ENCODE data around the gene WASF3. TPM values are rescaled to one million over a fixed set of nuclear protein-coding genes. Genes with fewer than 3 reads are reported as not detected.

Gene WASF3
- total RNA-seq, 1 experiment from 2014 or later, result 2.6 TPM

DNA sequence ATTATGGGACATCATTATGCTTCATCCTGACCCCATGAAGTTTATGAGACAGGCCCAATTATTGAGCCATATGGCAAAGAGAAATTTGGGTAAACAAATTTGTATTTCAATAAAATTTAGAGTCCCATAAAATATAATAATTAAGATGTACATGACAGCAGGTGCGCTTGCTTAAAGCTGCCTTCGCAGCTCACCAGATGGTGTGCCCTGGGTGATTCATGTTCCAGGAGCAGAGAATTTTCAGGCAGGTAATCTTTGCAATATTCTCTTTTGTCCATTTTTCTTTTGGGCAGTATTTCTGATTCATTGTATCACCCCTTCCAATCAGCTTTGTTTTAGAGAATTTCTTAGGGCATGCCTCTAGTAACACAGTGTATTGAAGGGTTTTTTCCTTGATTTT lies 39.5 kb upstream of the WASF3 start:
- Histone ChIP-seq H3K4me3 (ENCODE audit: low read length) (no peak overlapping the region), H3K4me1 (ENCODE audit: insufficient read depth, low read length) (no peaks in the 10 kb centered on the region), H2AFZ (ENCODE audit: low read length) (no peak overlapping the region), H3K4me2 (ENCODE audit: low read length) (no peak overlapping the region), H3K9me3 (ENCODE audit: low read length) (no peaks in the 10 kb centered on the region), H3K9ac (ENCODE audit: low read length) (no peak overlapping the region), H3K27ac (ENCODE audit: low read length) (no peak overlapping the region), H3K79me2 (ENCODE audit: low read length) (no peaks in the 10 kb centered on the region), H3K36me3 (ENCODE audit: low read depth, low read length) (no peaks in the 10 kb centered on the region), H4K20me1 (ENCODE audit: low read length) (no peaks in the 10 kb centered on the region), H3K27me3 (ENCODE audit: low read length) (peaks cover 42% of the 10 kb centered on the region), H3F3A (ENCODE audit: low read length, unreplicated experiment) (no peaks in the 10 kb centered on the region), H3K9me2 (replicated peaks; ENCODE audit: low read length) (no peaks in the 10 kb centered on the region)
- DNase-seq (no peak), ATAC-seq (no peak)
- CTCF ChIA-PET, result no interaction called here
- intact Hi-C loops (cut with micrococcal nuclease), result no loop called here
- TF ChIP-seq, protein P1, sequence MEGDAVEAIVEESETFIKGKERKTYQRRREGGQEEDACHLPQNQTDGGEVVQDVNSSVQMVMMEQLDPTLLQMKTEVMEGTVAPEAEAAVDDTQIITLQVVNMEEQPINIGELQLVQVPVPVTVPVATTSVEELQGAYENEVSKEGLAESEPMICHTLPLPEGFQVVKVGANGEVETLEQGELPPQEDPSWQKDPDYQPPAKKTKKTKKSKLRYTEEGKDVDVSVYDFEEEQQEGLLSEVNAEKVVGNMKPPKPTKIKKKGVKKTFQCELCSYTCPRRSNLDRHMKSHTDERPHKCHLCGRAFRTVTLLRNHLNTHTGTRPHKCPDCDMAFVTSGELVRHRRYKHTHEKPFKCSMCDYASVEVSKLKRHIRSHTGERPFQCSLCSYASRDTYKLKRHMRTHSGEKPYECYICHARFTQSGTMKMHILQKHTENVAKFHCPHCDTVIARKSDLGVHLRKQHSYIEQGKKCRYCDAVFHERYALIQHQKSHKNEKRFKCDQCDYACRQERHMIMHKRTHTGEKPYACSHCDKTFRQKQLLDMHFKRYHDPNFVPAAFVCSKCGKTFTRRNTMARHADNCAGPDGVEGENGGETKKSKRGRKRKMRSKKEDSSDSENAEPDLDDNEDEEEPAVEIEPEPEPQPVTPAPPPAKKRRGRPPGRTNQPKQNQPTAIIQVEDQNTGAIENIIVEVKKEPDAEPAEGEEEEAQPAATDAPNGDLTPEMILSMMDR (conservative IDR thresholded peaks at IDR 0.05; ENCODE audit: low read depth, low read length), result no peak
- no TSS peak for BruUV-seq (replicated peaks)
- POLR2A ChIA-PET (ENCODE audit: unreplicated experiment), result no interaction called here

DNA sequence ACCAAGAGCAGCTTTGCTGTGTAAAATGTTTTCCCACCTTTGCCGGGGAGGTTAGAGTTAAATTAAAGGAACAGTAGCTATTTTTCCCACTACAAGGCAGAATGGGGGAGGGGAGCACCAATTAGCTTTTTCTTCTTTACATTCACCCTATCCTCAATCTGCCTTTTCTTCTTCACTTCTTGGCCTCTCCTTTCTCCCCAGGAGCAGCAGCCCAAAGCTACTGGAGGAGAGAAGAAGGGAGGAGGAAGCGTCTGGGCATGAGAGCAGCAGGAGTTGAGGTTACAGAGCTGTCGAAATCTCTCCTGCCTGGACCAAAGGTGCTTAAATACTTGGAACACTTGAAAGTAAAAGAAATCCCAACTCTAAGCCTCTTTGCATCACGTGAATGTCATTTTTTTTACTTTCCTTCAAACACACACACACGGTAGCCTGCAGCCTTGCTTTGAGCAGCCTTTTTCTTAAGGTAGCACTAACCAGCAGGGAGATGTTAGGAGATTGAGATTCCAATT lies 39.0 kb upstream of the WASF3 start:
- no peak overlapping the region for H3K4me3 ChIP-seq (ENCODE audit: low read length)
- CTCF ChIA-PET, result no interaction called here
- no peak overlapping the region for H3K9ac ChIP-seq (ENCODE audit: low read length)
- ATAC-seq, result no peak
- no peaks in the 10 kb centered on the region for H3F3A ChIP-seq (ENCODE audit: low read length, unreplicated experiment)
- H3K79me2 ChIP-seq (ENCODE audit: low read length), result no peaks in the 10 kb centered on the region
- H3K4me1 ChIP-seq (ENCODE audit: insufficient read depth, low read length), result no peaks in the 10 kb centered on the region
- H3K4me2 ChIP-seq (ENCODE audit: low read length), result no peak overlapping the region
- H3K36me3 ChIP-seq (ENCODE audit: low read depth, low read length), result no peaks in the 10 kb centered on the region
- TF ChIP-seq, protein P1 (conservative IDR thresholded peaks at IDR 0.05; ENCODE audit: low read depth, low read length), result no peak
- TF ChIP-seq EZH2phosphoT487 (IDR thresholded peaks at IDR 0.05; ENCODE audit: borderline replicate concordance, low read length) (no peak), EZH2 (IDR thresholded peaks at IDR 0.05; ENCODE audit: low read length, unreplicated experiment) (no peak)
- POLR2A ChIA-PET (ENCODE audit: unreplicated experiment), result no interaction called here
- H3K9me3 ChIP-seq (ENCODE audit: low read length), result no peaks in the 10 kb centered on the region
- no peak overlapping the region for H2AFZ ChIP-seq (ENCODE audit: low read length)
- H3K27ac ChIP-seq (ENCODE audit: low read length), result no peak overlapping the region
- DNase-seq, result no peak
- H4K20me1 ChIP-seq (ENCODE audit: low read length), result no peaks in the 10 kb centered on the region
- intact Hi-C loops (cut with micrococcal nuclease), result no loop called here
- no TSS peak for BruUV-seq (replicated peaks)
- H3K27me3 ChIP-seq (ENCODE audit: low read length), result peaks cover 48% of the 10 kb centered on the region
- H3K9me2 ChIP-seq (replicated peaks; ENCODE audit: low read length), result no peaks in the 10 kb centered on the region

DNA sequence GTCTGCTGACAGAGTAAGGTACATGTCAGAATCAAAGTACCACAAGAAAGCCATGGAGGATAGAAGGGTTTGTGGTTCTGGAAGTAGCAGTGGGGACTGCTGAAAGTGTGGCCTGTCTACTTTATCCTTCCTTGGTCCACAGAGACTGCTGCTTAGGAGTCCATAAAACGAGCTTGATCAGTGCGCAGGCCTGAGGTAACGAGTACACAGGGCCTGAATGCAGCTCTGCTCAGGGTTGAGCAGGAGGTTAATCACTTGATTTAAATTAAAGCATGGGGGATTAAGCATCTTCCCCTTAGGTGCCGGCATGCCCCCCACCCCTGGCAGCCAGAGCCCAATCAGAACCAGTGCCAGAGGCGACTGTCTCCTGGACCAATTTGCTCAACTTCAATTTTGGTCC lies 34.9 kb upstream of the WASF3 start:
- Histone ChIP-seq H3K79me2 (ENCODE audit: low read length) (no peaks in the 10 kb centered on the region), H2AFZ (ENCODE audit: low read length) (no peak overlapping the region), H3K27ac (ENCODE audit: low read length) (no peak overlapping the region), H3K4me1 (ENCODE audit: insufficient read depth, low read length) (no peaks in the 10 kb centered on the region), H3K4me2 (ENCODE audit: low read length) (no peak overlapping the region), H3K4me3 (ENCODE audit: low read length) (no peak overlapping the region), H3F3A (ENCODE audit: low read length, unreplicated experiment) (no peaks in the 10 kb centered on the region), H3K9me2 (replicated peaks; ENCODE audit: low read length) (no peaks in the 10 kb centered on the region), H3K9me3 (ENCODE audit: low read length) (no peaks in the 10 kb centered on the region), H4K20me1 (ENCODE audit: low read length) (no peaks in the 10 kb centered on the region), H3K27me3 (ENCODE audit: low read length) (peaks cover 41% of the 10 kb centered on the region), H3K36me3 (ENCODE audit: low read depth, low read length) (no peaks in the 10 kb centered on the region), H3K9ac (ENCODE audit: low read length) (no peak overlapping the region)
- no TSS peak for BruUV-seq (replicated peaks)
- POLR2A ChIA-PET (ENCODE audit: unreplicated experiment), result no interaction called here
- DNase-seq (no peak), ATAC-seq (no peak)
- CTCF ChIA-PET, result interaction anchor here (0.6 kb wide), 1 partner anchor 76 kb away, joined by 3 read pairs; no protein-coding TSS in a partner anchor
- TF ChIP-seq EZH2 (IDR thresholded peaks at IDR 0.05; ENCODE audit: low read length, unreplicated experiment), result no peak
- TF ChIP-seq, protein P1 (conservative IDR thresholded peaks at IDR 0.05; ENCODE audit: low read depth, low read length), result no peak
- TF ChIP-seq EZH2phosphoT487 (IDR thresholded peaks at IDR 0.05; ENCODE audit: borderline replicate concordance, low read length), result no peak
- intact Hi-C loops (cut with micrococcal nuclease), result no loop called here

Measured in PC-3 (cell line).